GM12878 (cell line): ENCODE data around the gene COL16A1. TPM values are rescaled to one million over a fixed set of nuclear protein-coding genes. Genes with fewer than 3 reads are reported as not detected.

Source experiments
- ATAC-seq: fragments of 200-7000 bp; cut with Tn5 transposase; 3 replicates; pipeline ENCODE4 v1.9.1; 2020; ENCODE audit warnings: mild to moderate bottlenecking, moderate library complexity
- BruUV-seq: library from RNA; stranded (reverse); fragments of 400-500 nt; replicated peaks from 2 replicates; lab custom pipeline; 2021; lab: Mats Ljungman, UMichigan
- CTCF ChIA-PET: fragments of 300-600 bp; sonication (Branson Sonifier 250); formaldehyde crosslinking; extraction: SDS; loops from one replicate; lab custom pipeline; 2021; ENCODE audit warnings: inconsistent platforms; lab: Yijun Ruan, JAX
- POLR2A ChIA-PET: fragments of 350-600 bp; formaldehyde crosslinking; extraction: SDS; loops from one replicate; lab custom pipeline; 2021; ENCODE audit warnings: inconsistent platforms; lab: Charles Lee
- RAD21 ChIA-PET: fragments of 300-600 bp; sonication (Branson Sonifier 250); formaldehyde crosslinking; loops from one replicate; lab custom pipeline; 2023; ENCODE audit warnings: antibody characterized with exemption; ENCODE audit not compliant: unreplicated experiment; lab: Charles Lee
- SMC1A ChIA-PET: fragments of 300-600 bp; sonication (Branson Sonifier 250); formaldehyde crosslinking; loops from one replicate; lab custom pipeline; 2023; ENCODE audit not compliant: unreplicated experiment, uncharacterized antibody; lab: Charles Lee
- DNase-seq: peaks from one replicate; pipeline ENCODE4 v3.0.0-alpha.2; 2011; ENCODE audit warnings: low read depth, low spot score
- FAIRE-seq: peaks from 3 replicates; lab custom pipeline; 2011; peaks lifted over from hg19 to GRCh38; lab: Jason Lieb, UNC
- H2AFZ ChIP-seq: 2 replicates; pipeline ENCODE4 v1.6.0; 2011; ENCODE audit warnings: low read depth, low read length, control low read depth; ENCODE audit not compliant: control insufficient read depth
- H3K27ac ChIP-seq: 2 replicates; pipeline ENCODE4 v1.5.1; 2011; ENCODE audit warnings: control low read depth; ENCODE audit not compliant: control insufficient read depth, insufficient read depth
- H3K27me3 ChIP-seq, 2 experiments: replicated peaks in 1 of 2; 2 replicates each; pipeline versions ENCODE4 v1.6.0 to v1.6.1; 2011; ENCODE audit warnings: low read length in 1 of 2; ENCODE audit not compliant: control insufficient read depth in 2 of 2, insufficient read depth in 2 of 2
- H3K36me3 ChIP-seq, 2 experiments: 2 replicates each; pipeline ENCODE4 v1.5.1; 2011; ENCODE audit warnings: low read length in 1 of 2; ENCODE audit not compliant: control insufficient read depth in 2 of 2, insufficient read depth in 2 of 2
- H3K4me1 ChIP-seq: 2 replicates; pipeline ENCODE4 v1.6.1; 2011; ENCODE audit warnings: mild to moderate bottlenecking, low read length, moderate library complexity, mixed read lengths; ENCODE audit not compliant: control insufficient read depth, insufficient read depth
- H3K4me2 ChIP-seq: 2 replicates; pipeline ENCODE4 v1.6.0; 2011; ENCODE audit warnings: control low read depth; ENCODE audit not compliant: control insufficient read depth, insufficient read depth
- H3K4me3 ChIP-seq: fragments of 200-600 bp; sonication (generic); 2 replicates; pipeline ENCODE4 v1.5.1; 2016
- H3K79me2 ChIP-seq: 2 replicates; pipeline ENCODE4 v1.6.0; 2011; ENCODE audit warnings: low read length; ENCODE audit not compliant: control insufficient read depth, insufficient read depth
- H3K9ac ChIP-seq: 2 replicates; pipeline ENCODE4 v1.8.0; 2011; ENCODE audit warnings: low read length, control low read depth, mixed read lengths; ENCODE audit not compliant: control insufficient read depth, insufficient read depth
- H3K9me3 ChIP-seq: replicated peaks from 3 replicates; pipeline ENCODE4 v1.5.1; 2011; ENCODE audit warnings: mild to moderate bottlenecking, low read length; ENCODE audit not compliant: control insufficient read depth, insufficient read depth
- H4K20me1 ChIP-seq: 2 replicates; pipeline ENCODE4 v1.6.0; 2011; ENCODE audit not compliant: control insufficient read depth, insufficient read depth
- HDAC6 ChIP-seq: fragments of 200-600 bp; sonication (generic); IDR thresholded peaks from one replicate; pipeline ENCODE4 v1.8.0; 2017; ENCODE audit warnings: antibody characterized with exemption; ENCODE audit not compliant: unreplicated experiment
- ZNF24 ChIP-seq: fragments of 450-650 bp; IDR thresholded peaks from 2 replicates; pipeline ENCODE4 v1.6.1; 2017; ENCODE audit warnings: antibody characterized with exemption, mild to moderate bottlenecking
- WGBS: methylation state at CpG from one replicate; pipeline ENCODE4 v1.1.6; 2016; ENCODE audit warnings: low lambda C conversion rate; ENCODE audit not compliant: insufficient replicate concordance, insufficient coverage; ENCODE audit errors: missing lambda C conversion rate; 5-methylcytosine and 5-hydroxymethylcytosine counted together
- in situ Hi-C: fragments of 300-500 bp; cut with MboI; formaldehyde crosslinking; loops from 9 replicates; pipeline ENCODE4 v1.14.3; 2018; ENCODE audit warnings: mixed read lengths
- intact Hi-C: fragments of 100-400 bp; cut with micrococcal nuclease; formaldehyde crosslinking; loops from one replicate; pipeline ENCODE4 v1.14.2; 2022; ENCODE audit not compliant: unreplicated experiment
- polyA plus RNA-seq, 11 experiments: library from polyadenylated mRNA; depleted of rRNA in 4 of 11; unstranded in 6 of 11; stranded (reverse) in 5 of 11; fragments of >200 nt; fragmentation: Nextera tagmentation in 4 of 11; fragmentation: Illumina TruSeq in 1 of 11; extraction: Ambion mirVana in 4 of 11; extraction: Trizol in 1 of 11; gene quantifications; 1 replicate in 1 of 11; 2 replicates in 10 of 11; pipeline versions ENCODE4 v1.2.1 to v1.2.3, GENCODE V29; 2011 to 2016; ENCODE audit warnings: inconsistent platforms in 2 of 11, missing spikeins in 2 of 11, low read depth in 1 of 11
- total RNA-seq, 4 experiments: library from RNA; depleted of rRNA in 3 of 4; stranded (reverse); fragments of >200 nt in 3 of 4; fragmentation: Illumina TruSeq in 1 of 4; extraction: Trizol in 1 of 4; gene quantifications; 2 replicates each; pipeline versions ENCODE4 v1.2.1 to v1.2.3, GENCODE V29; 2013 to 2021
- TF ChIP-seq, protein P1 (sequence below): fragments of 450-650 bp; IDR thresholded peaks from 2 replicates; pipeline ENCODE4 v1.6.1; 2016; ENCODE audit warnings: mild to moderate bottlenecking, moderate library complexity, borderline replicate concordance

Gene COL16A1
- total and polyA plus RNA-seq, 10 of the 15 experiments (the other 5 are each of a cell fraction or from before 2014, with no cell fraction given) = 0.02 to 3.7 (median 0.59) TPM

DNA sequence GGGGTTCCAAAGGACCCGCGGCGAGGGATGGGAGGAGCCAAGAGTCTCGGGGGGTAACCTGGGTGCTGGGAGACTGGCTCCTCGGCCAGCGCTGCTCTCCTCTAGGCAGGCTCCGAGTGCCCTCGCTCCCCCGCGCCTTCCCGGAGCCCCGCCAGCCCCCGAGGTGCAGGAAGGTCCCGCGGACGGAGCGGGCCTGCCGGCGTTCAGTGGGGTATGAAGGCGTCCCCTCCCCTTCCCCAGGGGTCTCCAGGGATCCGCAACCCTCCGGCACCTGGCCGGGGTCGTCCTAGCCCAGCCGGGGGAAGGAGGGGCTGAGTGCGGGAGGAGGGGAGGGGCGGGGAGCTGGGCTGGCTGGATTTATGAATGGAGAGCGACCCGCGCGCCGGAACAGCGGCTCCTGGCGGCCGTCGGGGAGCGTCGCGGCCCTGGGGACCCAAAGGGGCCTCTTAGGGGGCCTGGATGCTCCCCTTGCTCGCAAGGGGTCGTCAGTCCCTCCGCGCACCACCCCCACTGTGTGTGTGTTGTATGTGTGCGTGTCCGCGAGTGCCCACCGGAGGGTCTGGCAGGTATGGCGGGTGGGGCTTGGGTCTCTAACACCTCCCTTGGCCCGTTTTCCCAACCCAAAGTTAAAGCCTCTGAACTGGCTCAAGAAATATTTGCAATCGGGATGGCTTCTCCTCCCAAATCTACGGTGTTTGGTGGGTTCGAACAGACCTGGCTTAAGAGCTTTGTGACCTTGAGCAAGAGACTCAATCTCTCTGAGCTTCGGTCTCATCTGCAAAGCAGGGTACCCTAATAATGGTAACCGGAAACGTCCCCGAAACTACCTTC is 85.7 kb downstream of the COL16A1 start (continued):
- TF ChIP-seq, protein P1, sequence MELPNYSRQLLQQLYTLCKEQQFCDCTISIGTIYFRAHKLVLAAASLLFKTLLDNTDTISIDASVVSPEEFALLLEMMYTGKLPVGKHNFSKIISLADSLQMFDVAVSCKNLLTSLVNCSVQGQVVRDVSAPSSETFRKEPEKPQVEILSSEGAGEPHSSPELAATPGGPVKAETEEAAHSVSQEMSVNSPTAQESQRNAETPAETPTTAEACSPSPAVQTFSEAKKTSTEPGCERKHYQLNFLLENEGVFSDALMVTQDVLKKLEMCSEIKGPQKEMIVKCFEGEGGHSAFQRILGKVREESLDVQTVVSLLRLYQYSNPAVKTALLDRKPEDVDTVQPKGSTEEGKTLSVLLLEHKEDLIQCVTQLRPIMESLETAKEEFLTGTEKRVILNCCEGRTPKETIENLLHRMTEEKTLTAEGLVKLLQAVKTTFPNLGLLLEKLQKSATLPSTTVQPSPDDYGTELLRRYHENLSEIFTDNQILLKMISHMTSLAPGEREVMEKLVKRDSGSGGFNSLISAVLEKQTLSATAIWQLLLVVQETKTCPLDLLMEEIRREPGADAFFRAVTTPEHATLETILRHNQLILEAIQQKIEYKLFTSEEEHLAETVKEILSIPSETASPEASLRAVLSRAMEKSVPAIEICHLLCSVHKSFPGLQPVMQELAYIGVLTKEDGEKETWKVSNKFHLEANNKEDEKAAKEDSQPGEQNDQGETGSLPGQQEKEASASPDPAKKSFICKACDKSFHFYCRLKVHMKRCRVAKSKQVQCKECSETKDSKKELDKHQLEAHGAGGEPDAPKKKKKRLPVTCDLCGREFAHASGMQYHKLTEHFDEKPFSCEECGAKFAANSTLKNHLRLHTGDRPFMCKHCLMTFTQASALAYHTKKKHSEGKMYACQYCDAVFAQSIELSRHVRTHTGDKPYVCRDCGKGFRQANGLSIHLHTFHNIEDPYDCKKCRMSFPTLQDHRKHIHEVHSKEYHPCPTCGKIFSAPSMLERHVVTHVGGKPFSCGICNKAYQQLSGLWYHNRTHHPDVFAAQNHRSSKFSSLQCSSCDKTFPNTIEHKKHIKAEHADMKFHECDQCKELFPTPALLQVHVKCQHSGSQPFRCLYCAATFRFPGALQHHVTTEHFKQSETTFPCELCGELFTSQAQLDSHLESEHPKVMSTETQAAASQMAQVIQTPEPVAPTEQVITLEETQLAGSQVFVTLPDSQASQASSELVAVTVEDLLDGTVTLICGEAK = no peak

DNA sequence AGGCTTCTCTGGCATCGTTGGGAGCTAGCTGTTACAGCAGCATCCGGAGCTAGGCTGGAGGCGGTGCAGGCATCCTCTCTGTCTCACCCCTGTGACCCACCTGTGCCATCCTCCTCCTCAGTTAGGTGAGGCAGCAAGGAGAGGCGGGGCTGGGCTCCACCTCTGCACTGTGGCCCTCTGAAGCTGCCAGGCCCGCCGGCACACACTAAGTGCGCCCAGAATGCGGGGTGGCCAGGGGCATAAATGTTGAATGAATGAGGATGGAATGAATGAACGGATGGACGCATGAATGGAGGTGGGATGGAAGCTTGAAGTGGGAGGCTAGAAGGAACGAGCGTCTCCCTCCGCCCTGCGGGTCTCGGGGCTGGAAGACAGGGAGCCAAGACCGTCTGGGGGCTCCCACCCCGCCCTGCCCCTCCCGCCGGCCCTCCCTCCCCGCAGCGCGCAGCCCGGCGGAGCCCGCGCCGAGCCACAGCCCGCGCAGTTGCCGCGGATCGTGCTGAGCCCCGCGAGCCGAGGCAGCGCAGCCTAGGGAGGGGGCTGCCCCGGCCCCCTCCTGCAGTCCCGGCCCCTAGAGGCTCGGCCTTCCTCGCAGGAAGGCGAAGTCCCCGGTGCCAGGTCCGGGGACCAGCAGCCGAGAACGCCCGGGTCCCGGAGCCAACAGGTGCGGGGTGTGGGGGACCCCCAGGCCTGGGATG is 86.5 kb downstream of the COL16A1 start, which contains the start of gene HCRTR1:
HCRTR1 (plus strand) TSS at position 472 of the 698 bp plus-strand sequence. CDS start 1,504 bp downstream, outside the sequence.
- ATAC-seq = peak; percentile 25
- H3K36me3 ChIP-seq = no peaks in the 10 kb centered on the region
- no peak within 1 kb of the TSS for H3K9ac ChIP-seq
- in situ Hi-C loops (no loop called here), intact Hi-C loops (no loop called here)
- H3K4me2 ChIP-seq = peak within 1 kb of the TSS; percentile 68; the same call in 1 of the 2 replicates
- 12% methylated on average over 33 of the region's 48 CpGs for WGBS
- no peaks in the 10 kb centered on the region; the same call in 1 of the 2 replicates for H3K4me1 ChIP-seq
- no TSS peak for BruUV-seq
- FAIRE-seq = no peak
- ChIA-PET CTCF (interaction anchor here (0.7 to 4.9 kb wide), 21 partner anchors 10 to 353 kb away, joined by 3 to 61 read pairs (median 7); partner anchors contain the start of genes FABP3 and PEF1), POLR2A (interaction anchor here (0.6 kb wide), 1 partner anchor 26 kb away, joined by 7 read pairs; no protein-coding TSS in a partner anchor), RAD21 (interaction anchor here (0.6 to 3.2 kb wide), 17 partner anchors 19 to 347 kb away, joined by 3 to 10 read pairs (median 4); partner anchors contain the start of gene COL16A1), SMC1A (interaction anchor here (0.7 to 3.2 kb wide), 14 partner anchors 12 to 195 kb away, joined by 3 to 16 read pairs (median 4); no protein-coding TSS in a partner anchor)
- H4K20me1 ChIP-seq = no peaks in the 10 kb centered on the region
- H3K27me3 ChIP-seq = no peaks in the 10 kb centered on the region; a peak in 2 of 4 replicates
- no peak within 1 kb of the TSS for H3K27ac ChIP-seq
- peak within 1 kb of the TSS; percentile 28; the same call in 1 of the 2 replicates for H2AFZ ChIP-seq
- no peaks in the 10 kb centered on the region for H3K9me3 ChIP-seq
- H3K4me3 ChIP-seq = no peak within 1 kb of the TSS
- no peak for TF ChIP-seq HDAC6
- TF ChIP-seq ZNF24 = no peak
- DNase-seq = no peak
- no peaks in the 10 kb centered on the region for H3K79me2 ChIP-seq
